Activated naive CD4-positive, alpha-beta T cell treated with anti-CD3 and anti-CD28 coated beads, Interleukin-2, amount 10 ng/mL, durations not matched to agents 7 days and 5 days (primary cell): Measurements from ENCODE around the gene ARID1B.

Experiments used
- CTCF ChIA-PET: fragments of 350-600 bp; sonication (Branson Sonifier 250); formaldehyde crosslinking; loops from one replicate; lab custom pipeline; 2021; ENCODE audit warnings: antibody characterized with exemption; lab: Charles Lee
- DNase-seq: peaks from one replicate; pipeline ENCODE4 v3.0.0-alpha.2; 2020
- H3K27ac Mint-ChIP-seq: one replicate; pipeline ENCODE4 v1.8.0; 2021; ENCODE audit warnings: mild to moderate bottlenecking, moderate library complexity, mixed read lengths
- H3K27me3 Mint-ChIP-seq: one replicate; pipeline ENCODE4 v1.8.0; 2021; ENCODE audit warnings: mild to moderate bottlenecking, mixed read lengths
- H3K36me3 Mint-ChIP-seq: one replicate; pipeline ENCODE4 v1.8.0; 2021; ENCODE audit warnings: mixed read lengths
- H3K4me1 Mint-ChIP-seq: one replicate; pipeline ENCODE4 v1.8.0; 2021; ENCODE audit warnings: mixed read lengths
- H3K4me3 Mint-ChIP-seq: one replicate; pipeline ENCODE4 v1.8.0; 2021; ENCODE audit warnings: mild to moderate bottlenecking, moderate library complexity, mixed read lengths
- H3K9me3 Mint-ChIP-seq: one replicate; pipeline ENCODE4 v1.8.0; 2021; ENCODE audit warnings: mixed read lengths

The ARID1B gene

GRCh38 chr6:156776840-156777576, at the start of gene ARID1B:
ARID1B (plus strand) TSS chr6:156777378; CDS start chr6:156777681, 303 bp downstream.
- Mint-ChIP-seq H3K4me3 (peak within 1 kb of the TSS; percentile 93), H3K27me3 (no peaks in the 10 kb centered on the region), H3K9me3 (no peaks in the 10 kb centered on the region), H3K36me3 (peaks cover 8% of the 10 kb centered on the region), H3K4me1 (peaks cover 35% of the 10 kb centered on the region), H3K27ac (peak within 1 kb of the TSS; percentile 99)
- CTCF ChIA-PET, result interaction anchor here (0.9 to 1.2 kb wide), 3 partner anchors 88 to 172 kb away, joined by 3 read pairs; no protein-coding TSS in a partner anchor
- peak; percentile 87 for DNase-seq

GRCh38 chr6:156727715-156728385, 49.3 kb upstream of the ARID1B start:
- CTCF ChIA-PET, result no interaction called here
- Mint-ChIP-seq H3K27me3 (peaks cover 4% of the 10 kb centered on the region), H3K36me3 (no peaks in the 10 kb centered on the region), H3K9me3 (no peaks in the 10 kb centered on the region), H3K4me3 (no peak overlapping the region), H3K27ac (no peak overlapping the region), H3K4me1 (peaks cover 2% of the 10 kb centered on the region)
- DNase-seq, result no peak

- Mint-ChIP-seq H3K27ac (no peak overlapping the region), H3K4me1 (no peaks in the 10 kb centered on the region), H3K4me3 (no peak overlapping the region), H3K36me3 (no peaks in the 10 kb centered on the region), H3K27me3 (peaks cover 4% of the 10 kb centered on the region), H3K9me3 (no peaks in the 10 kb centered on the region)
- CTCF ChIA-PET, result interaction anchor here (0.9 kb wide), 1 partner anchor 9 kb away, joined by 3 read pairs; no protein-coding TSS in a partner anchor
- no peak for DNase-seq
Measured at GRCh38 chr6:156729248-156729647, 47.9 kb upstream of the ARID1B start.

- Mint-ChIP-seq H3K27me3 (peaks cover 4% of the 10 kb centered on the region), H3K36me3 (no peaks in the 10 kb centered on the region), H3K27ac (no peak overlapping the region), H3K4me1 (no peaks in the 10 kb centered on the region), H3K9me3 (no peaks in the 10 kb centered on the region), H3K4me3 (no peak overlapping the region)
- CTCF ChIA-PET, result interaction anchor here (1.0 kb wide), 1 partner anchor 39 kb away, joined by 5 read pairs; no protein-coding TSS in a partner anchor
- DNase-seq, result no peak
Measured at GRCh38 chr6:156731396-156731795, 45.8 kb upstream of the ARID1B start.

GRCh38 chr6:156735751-156736150, 41.4 kb upstream of the ARID1B start:
- no peaks in the 10 kb centered on the region for H3K4me1 Mint-ChIP-seq
- H3K27ac Mint-ChIP-seq, result no peak overlapping the region
- no peak for DNase-seq

GRCh38 chr6:156740604-156741003, 36.6 kb upstream of the ARID1B start:
- Mint-ChIP-seq H3K27ac (no peak overlapping the region), H3K4me1 (no peaks in the 10 kb centered on the region), H3K4me3 (no peak overlapping the region), H3K27me3 (peaks cover 3% of the 10 kb centered on the region), H3K36me3 (peaks cover 3% of the 10 kb centered on the region), H3K9me3 (peaks cover 12% of the 10 kb centered on the region)
- CTCF ChIA-PET, result no interaction called here
- DNase-seq, result no peak

More at GRCh38 chr6:156735751-156736150, 41.4 kb upstream of the ARID1B start:
- peaks cover 3% of the 10 kb centered on the region for H3K27me3 Mint-ChIP-seq
- H3K36me3 Mint-ChIP-seq, result peaks cover 3% of the 10 kb centered on the region
- CTCF ChIA-PET, result no interaction called here
- H3K9me3 Mint-ChIP-seq, result peaks cover 9% of the 10 kb centered on the region
- H3K4me3 Mint-ChIP-seq, result no peak overlapping the region

- CTCF ChIA-PET, result no interaction called here
- H3K27ac Mint-ChIP-seq, result no peak overlapping the region
Measured at GRCh38 chr6:156741287-156742073, 35.7 kb upstream of the ARID1B start.

GRCh38 chr6:156747715-156748114, 29.5 kb upstream of the ARID1B start:
- Mint-ChIP-seq H3K27me3 (peaks cover 10% of the 10 kb centered on the region), H3K36me3 (no peaks in the 10 kb centered on the region), H3K27ac (no peak overlapping the region), H3K4me1 (no peaks in the 10 kb centered on the region), H3K4me3 (no peak overlapping the region), H3K9me3 (no peaks in the 10 kb centered on the region)
- no peak for DNase-seq
- CTCF ChIA-PET, result no interaction called here

More at GRCh38 chr6:156741287-156742073, 35.7 kb upstream of the ARID1B start:
- peaks cover 12% of the 10 kb centered on the region for H3K9me3 Mint-ChIP-seq
- peaks cover 3% of the 10 kb centered on the region for H3K36me3 Mint-ChIP-seq
- no peaks in the 10 kb centered on the region for H3K4me1 Mint-ChIP-seq
- DNase-seq, result no peak
- no peak overlapping the region for H3K4me3 Mint-ChIP-seq
- H3K27me3 Mint-ChIP-seq, result peaks cover 9% of the 10 kb centered on the region

GRCh38 chr6:156748504-156748903, 28.7 kb upstream of the ARID1B start:
- Mint-ChIP-seq H3K4me3 (no peak overlapping the region), H3K27ac (no peak overlapping the region), H3K36me3 (no peaks in the 10 kb centered on the region), H3K4me1 (no peaks in the 10 kb centered on the region), H3K9me3 (no peaks in the 10 kb centered on the region), H3K27me3 (peaks cover 10% of the 10 kb centered on the region)
- DNase-seq, result no peak
- CTCF ChIA-PET, result no interaction called here

- CTCF ChIA-PET, result no interaction called here
- no peak overlapping the region for H3K4me3 Mint-ChIP-seq
- H3K4me1 Mint-ChIP-seq, result no peaks in the 10 kb centered on the region
- H3K36me3 Mint-ChIP-seq, result no peaks in the 10 kb centered on the region
- no peak overlapping the region for H3K27ac Mint-ChIP-seq
- no peaks in the 10 kb centered on the region for H3K9me3 Mint-ChIP-seq
- H3K27me3 Mint-ChIP-seq, result peaks cover 16% of the 10 kb centered on the region
- DNase-seq, result no peak
Measured at GRCh38 chr6:156752666-156753301, 24.4 kb upstream of the ARID1B start.

- no peak overlapping the region for H3K27ac Mint-ChIP-seq
- DNase-seq, result no peak
- CTCF ChIA-PET, result no interaction called here
- peaks cover 16% of the 10 kb centered on the region for H3K27me3 Mint-ChIP-seq
- no peaks in the 10 kb centered on the region for H3K36me3 Mint-ChIP-seq
- H3K4me1 Mint-ChIP-seq, result no peaks in the 10 kb centered on the region
- no peaks in the 10 kb centered on the region for H3K9me3 Mint-ChIP-seq
- H3K4me3 Mint-ChIP-seq, result no peak overlapping the region
Measured at GRCh38 chr6:156756630-156757610, 20.3 kb upstream of the ARID1B start.

GRCh38 chr6:156757849-156758248, 19.3 kb upstream of the ARID1B start:
- H3K36me3 Mint-ChIP-seq, result no peaks in the 10 kb centered on the region
- no peaks in the 10 kb centered on the region for H3K9me3 Mint-ChIP-seq
- no peak overlapping the region for H3K4me3 Mint-ChIP-seq
- peaks cover 16% of the 10 kb centered on the region for H3K27me3 Mint-ChIP-seq
- no peak for DNase-seq
- H3K4me1 Mint-ChIP-seq, result no peaks in the 10 kb centered on the region
- CTCF ChIA-PET, result no interaction called here
- no peak overlapping the region for H3K27ac Mint-ChIP-seq

GRCh38 chr6:156760377-156760776, 16.8 kb upstream of the ARID1B start:
- Mint-ChIP-seq H3K27me3 (peaks cover 16% of the 10 kb centered on the region), H3K4me3 (no peak overlapping the region), H3K27ac (no peak overlapping the region), H3K36me3 (no peaks in the 10 kb centered on the region), H3K4me1 (no peaks in the 10 kb centered on the region), H3K9me3 (no peaks in the 10 kb centered on the region)
- CTCF ChIA-PET, result no interaction called here
- DNase-seq, result no peak
